K562 (cell line): ENCODE data around the gene WIPF3. TPM values are rescaled to one million over a fixed set of nuclear protein-coding genes. Genes with fewer than 3 reads are reported as not detected.

ENCODE experiments used
- ATAC-seq: fragments of 200-7000 bp; cut with Tn5 transposase; 3 replicates; pipeline ENCODE4 v1.9.1; 2020; ENCODE audit warnings: moderate library complexity
- BruUV-seq: library from RNA; stranded (reverse); fragments of 400-500 nt; replicated peaks from 2 replicates; lab custom pipeline; 2021; lab: Mats Ljungman, UMichigan
- CTCF ChIA-PET: fragments of 300-600 bp; formaldehyde crosslinking; extraction: SDS; loops from one replicate; lab custom pipeline; 2021; ENCODE audit warnings: low intra/inter-chr PET ratio; lab: Yijun Ruan, JAX
- POLR2A ChIA-PET: fragments of 300-600, 350-650 bp; sonication (Branson Sonifier 250); formaldehyde crosslinking; extraction: SDS; loops from one replicate; lab custom pipeline; 2021; ENCODE audit warnings: antibody characterized with exemption, inconsistent platforms; lab: Yijun Ruan, JAX
- DNase-seq, 4 experiments: peaks; one replicate each; pipeline versions ENCODE4 v3.0.0 to v3.0.0-alpha.2; 2011 to 2018; ENCODE audit warnings: low spot score in 3 of 4, mixed read lengths in 3 of 4; ENCODE audit errors: extremely low read depth in 1 of 4
- FAIRE-seq: peaks from 2 replicates; lab custom pipeline; 2011; peaks lifted over from hg19 to GRCh38; lab: Jason Lieb, UNC
- H2AFZ ChIP-seq: 2 replicates; pipeline ENCODE4 v1.6.0; 2011; ENCODE audit warnings: low read depth, low read length, control low read depth, inconsistent platforms
- H3K27ac ChIP-seq: fragments of 200-600 bp; 3 replicates; pipeline ENCODE4 v1.8.0; 2011; ENCODE audit warnings: low read depth, mild to moderate bottlenecking, control low read depth, inconsistent platforms, low read length, moderate library complexity, mixed read lengths; ENCODE audit errors: extremely low read depth
- H3K27me3 ChIP-seq, 2 experiments: fragments of 300-600 bp in 1 of 2; 2 replicates in 1 of 2; 3 replicates in 1 of 2; pipeline versions ENCODE4 v1.6.0 to v1.8.0; 2011; ENCODE audit warnings: inconsistent platforms in 2 of 2, low read length in 2 of 2, mild to moderate bottlenecking in 1 of 2, mixed read lengths in 1 of 2, moderate library complexity in 1 of 2; ENCODE audit not compliant: control insufficient read depth in 2 of 2, insufficient read depth in 2 of 2
- H3K36me3 ChIP-seq: fragments of 300-600 bp; 3 replicates; pipeline ENCODE4 v1.8.0; 2011; ENCODE audit warnings: mild to moderate bottlenecking, low read length, inconsistent platforms; ENCODE audit not compliant: control insufficient read depth, insufficient read depth
- H3K4me1 ChIP-seq, 2 experiments: fragments of 200-600 bp in 1 of 2; replicated peaks in 1 of 2; 2 replicates in 1 of 2; 3 replicates in 1 of 2; pipeline versions ENCODE4 v1.5.1 to v1.8.0; 2011; ENCODE audit warnings: inconsistent platforms in 2 of 2, low read length in 2 of 2, mild to moderate bottlenecking in 1 of 2, mixed read lengths in 1 of 2, moderate library complexity in 1 of 2; ENCODE audit not compliant: control insufficient read depth in 2 of 2, insufficient read depth in 2 of 2
- H3K4me2 ChIP-seq: 2 replicates; pipeline ENCODE4 v1.6.1; 2011; ENCODE audit warnings: low read length, control low read depth, inconsistent platforms, mixed read lengths; ENCODE audit not compliant: insufficient read depth
- H3K4me3 ChIP-seq: fragments of 200-600 bp; sonication (generic), shearing (Covaris generic); 2 replicates; pipeline ENCODE4 v1.5.1; 2016; ENCODE audit warnings: control low read depth, inconsistent platforms
- H3K79me2 ChIP-seq: fragments of 200-600 bp; 3 replicates; pipeline ENCODE4 v1.8.0; 2011; ENCODE audit warnings: low read length, inconsistent platforms; ENCODE audit not compliant: control insufficient read depth, insufficient read depth
- H3K9ac ChIP-seq, 2 experiments: 2 replicates each; pipeline versions ENCODE4 v1.6.0 to v1.6.1; 2011; ENCODE audit warnings: low read depth in 2 of 2, low read length in 2 of 2, control low read depth in 1 of 2, inconsistent platforms in 1 of 2, mild to moderate bottlenecking in 1 of 2, mixed read lengths in 1 of 2; ENCODE audit not compliant: insufficient read depth in 1 of 2
- H3K9me1 ChIP-seq: one replicate; pipeline ENCODE4 v1.6.0; 2011; ENCODE audit warnings: inconsistent platforms, mild to moderate bottlenecking, low read length, moderate library complexity; ENCODE audit not compliant: control insufficient read depth, insufficient read depth
- H3K9me3 ChIP-seq: replicated peaks from 2 replicates; pipeline ENCODE4 v1.5.1; 2011; ENCODE audit warnings: low read depth, low read length, inconsistent platforms; ENCODE audit not compliant: control insufficient read depth, insufficient read depth
- H4K20me1 ChIP-seq: replicated peaks from 2 replicates; pipeline ENCODE4 v1.6.1; 2011; ENCODE audit warnings: low read length, inconsistent platforms, mixed read lengths; ENCODE audit not compliant: control insufficient read depth, insufficient read depth
- AFF4 ChIP-seq: sonication (generic); formaldehyde crosslinking; IDR thresholded peaks from 2 replicates; pipeline ENCODE4 v1.8.0; 2023; ENCODE audit warnings: mild to moderate bottlenecking, missing genetic modification reagents
- ETS2 ChIP-seq: IDR thresholded peaks from 2 replicates; pipeline ENCODE4 v1.6.1; 2016; ENCODE audit warnings: borderline replicate concordance, missing genetic modification characterization, mild to moderate bottlenecking, moderate library complexity, missing compliant biosample characterization; ENCODE audit not compliant: poor library complexity, severe bottlenecking
- TAL1 ChIP-seq: fragments of 450-650 bp; IDR thresholded peaks from 2 replicates; pipeline ENCODE4 v1.6.1; 2016; ENCODE audit warnings: mild to moderate bottlenecking
- WGBS: fragments of 100-300 bp; shearing (Covaris generic); methylation state at CpG from one replicate; pipeline ENCODE4 v1.1.6; 2016; ENCODE audit warnings: low coverage, mixed read lengths; ENCODE audit not compliant: insufficient coverage; ENCODE audit errors: missing lambda C conversion rate; 5-methylcytosine and 5-hydroxymethylcytosine counted together
- in situ Hi-C: fragments of 300-500 bp; cut with MboI; formaldehyde crosslinking; loops from 4 replicates; pipeline ENCODE4 v1.15.0; 2018; ENCODE audit warnings: inconsistent platforms, mixed read lengths
- intact Hi-C: fragments of 100-400 bp; cut with micrococcal nuclease; formaldehyde crosslinking; loops from 2 replicates; pipeline ENCODE4 v1.14.2; 2022
- polyA plus RNA-seq, 8 experiments: library from polyadenylated mRNA; depleted of rRNA in 4 of 8; stranded (reverse) in 5 of 8; unstranded in 3 of 8; fragments of >200 nt; fragmentation: Nextera tagmentation in 2 of 8; fragmentation: Illumina TruSeq in 1 of 8; extraction: Ambion mirVana in 2 of 8; extraction: Trizol in 1 of 8; gene quantifications; 2 replicates each; pipeline versions ENCODE4 v1.2.1 to v1.2.3, GENCODE V29; 2011 to 2014; ENCODE audit warnings: inconsistent platforms in 1 of 8, missing spikeins in 1 of 8
- total RNA-seq, 7 experiments: library from RNA; depleted of rRNA in 6 of 7; stranded (reverse); fragments of >200 nt in 6 of 7; fragmentation: Illumina TruSeq in 2 of 7; extraction: Trizol in 2 of 7; gene quantifications; 2 replicates each; pipeline versions ENCODE4 v1.2.1 to v1.2.3, GENCODE V29; 2011 to 2021; ENCODE audit warnings: low replicate concordance in 1 of 7

The WIPF3 gene
- total and polyA plus RNA-seq, 9 of the 15 experiments (the other 6 are each of a cell fraction or from before 2014, with no cell fraction given): 0.18 to 3.2 (median 1.7) TPM

DNA sequence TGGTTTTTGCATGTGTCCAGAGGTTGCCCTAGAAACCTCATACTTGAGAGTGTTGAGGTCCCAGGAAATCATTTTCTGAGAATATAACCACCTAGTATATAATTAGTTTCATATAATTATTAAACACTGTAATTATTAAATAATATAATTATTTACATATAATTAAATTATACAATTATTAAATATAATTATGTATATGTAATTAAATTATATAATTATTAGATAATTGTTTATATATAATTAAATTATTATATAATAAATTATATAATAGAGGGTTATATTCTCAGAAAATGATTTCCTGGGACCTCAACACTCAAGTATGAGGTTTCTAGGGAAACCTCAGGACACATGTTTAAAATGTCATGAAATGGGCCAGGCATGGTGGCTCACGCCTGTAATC, 155.7 kb downstream of the WIPF3 start:
- FAIRE-seq (no peak), ATAC-seq (no peak), DNase-seq (no peak)
- Histone ChIP-seq H3K36me3 (no peaks in the 10 kb centered on the region), H3K4me3 (no peak overlapping the region), H2AFZ (no peak overlapping the region), H3K4me2 (no peak overlapping the region), H3K27ac (no peak overlapping the region), H3K9ac (no peak overlapping the region), H3K4me1 (no peaks in the 10 kb centered on the region), H3K9me1 (no peaks in the 10 kb centered on the region), H3K9me3 (no peaks in the 10 kb centered on the region), H3K27me3 (peaks cover 0 to 15% of the 10 kb centered on the region in 2 experiments; a peak in 3 of 5 replicates), H3K79me2 (no peaks in the 10 kb centered on the region), H4K20me1 (no peaks in the 10 kb centered on the region)
- POLR2A ChIA-PET: no interaction called here
- BruUV-seq: no TSS peak
- TF ChIP-seq AFF4 (no peak), ETS2 (tag) (no peak), TAL1 (no peak)
- WGBS: 12% methylated on average over 1 of the region's 1 CpG
- CTCF ChIA-PET: no interaction called here
- in situ Hi-C loops: no loop called here
- intact Hi-C loops: no loop called here
